ENCODE results near the gene KCNAB1.

The KCNAB1 gene

DNA sequence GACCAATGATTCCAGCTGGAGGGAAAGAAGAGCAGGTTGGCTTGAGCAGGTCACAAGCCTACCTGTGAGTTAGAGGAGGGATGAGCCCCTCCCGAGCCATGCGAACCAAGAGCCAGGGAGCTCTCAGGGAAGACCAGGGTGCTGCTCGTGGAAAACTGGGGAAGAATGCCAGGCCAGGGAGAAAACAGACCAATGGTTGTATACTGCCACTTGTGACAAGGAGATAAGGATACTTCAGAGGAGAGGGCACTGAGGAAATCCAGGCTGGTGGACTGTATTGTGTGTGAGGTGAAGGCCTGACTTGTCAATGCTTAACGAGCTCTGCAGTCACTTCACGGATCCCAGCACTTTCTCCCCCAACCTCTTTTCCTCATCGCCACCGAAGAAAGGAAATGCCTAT, 256.9 kb downstream of the KCNAB1 start:
- DNase-seq = no peak

- no peak for DNase-seq
These were observed 257.3 kb downstream of the KCNAB1 start for GRCh38 chr3:156377718-156378117.

GRCh38 chr3:156378871-156379270, 258.5 kb downstream of the KCNAB1 start:
- DNase-seq = no peak

- no peak for DNase-seq
These were observed 258.9 kb downstream of the KCNAB1 start for GRCh38 chr3:156379327-156379726.

- DNase-seq = no peak
These were observed 260.9 kb downstream of the KCNAB1 start for GRCh38 chr3:156381253-156381652.

- no peak for DNase-seq
These were observed 262.3 kb downstream of the KCNAB1 start for GRCh38 chr3:156382458-156383346.

DNA sequence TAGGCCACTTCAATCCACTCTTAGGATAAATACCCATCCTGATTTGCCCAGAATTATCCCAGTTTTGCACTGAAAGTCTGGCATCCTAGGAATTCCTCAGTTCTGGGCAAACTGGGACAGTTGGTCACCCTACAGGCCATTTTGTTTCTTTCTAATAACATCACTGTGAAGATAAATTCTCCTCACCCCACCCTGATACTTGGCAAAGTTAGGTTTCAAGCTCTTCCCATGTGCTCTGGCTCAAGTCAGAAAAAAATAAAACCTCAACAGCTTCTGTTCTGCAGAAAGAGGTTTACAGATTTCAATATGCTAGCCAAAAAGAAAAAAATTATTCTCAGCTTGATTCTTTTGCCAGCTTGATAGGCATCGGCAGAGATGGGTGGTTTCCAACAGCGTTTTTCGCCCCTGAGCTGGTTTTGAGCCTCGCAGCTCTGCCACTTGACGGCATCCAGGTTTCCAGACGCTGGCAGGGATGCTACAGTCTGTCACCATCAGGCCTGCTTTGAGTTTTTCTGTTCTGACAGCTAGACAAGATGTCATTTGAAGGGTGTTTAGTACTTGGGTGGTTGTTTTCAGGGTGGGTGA, 263.2 kb downstream of the KCNAB1 start:
- no peak for DNase-seq

DNA sequence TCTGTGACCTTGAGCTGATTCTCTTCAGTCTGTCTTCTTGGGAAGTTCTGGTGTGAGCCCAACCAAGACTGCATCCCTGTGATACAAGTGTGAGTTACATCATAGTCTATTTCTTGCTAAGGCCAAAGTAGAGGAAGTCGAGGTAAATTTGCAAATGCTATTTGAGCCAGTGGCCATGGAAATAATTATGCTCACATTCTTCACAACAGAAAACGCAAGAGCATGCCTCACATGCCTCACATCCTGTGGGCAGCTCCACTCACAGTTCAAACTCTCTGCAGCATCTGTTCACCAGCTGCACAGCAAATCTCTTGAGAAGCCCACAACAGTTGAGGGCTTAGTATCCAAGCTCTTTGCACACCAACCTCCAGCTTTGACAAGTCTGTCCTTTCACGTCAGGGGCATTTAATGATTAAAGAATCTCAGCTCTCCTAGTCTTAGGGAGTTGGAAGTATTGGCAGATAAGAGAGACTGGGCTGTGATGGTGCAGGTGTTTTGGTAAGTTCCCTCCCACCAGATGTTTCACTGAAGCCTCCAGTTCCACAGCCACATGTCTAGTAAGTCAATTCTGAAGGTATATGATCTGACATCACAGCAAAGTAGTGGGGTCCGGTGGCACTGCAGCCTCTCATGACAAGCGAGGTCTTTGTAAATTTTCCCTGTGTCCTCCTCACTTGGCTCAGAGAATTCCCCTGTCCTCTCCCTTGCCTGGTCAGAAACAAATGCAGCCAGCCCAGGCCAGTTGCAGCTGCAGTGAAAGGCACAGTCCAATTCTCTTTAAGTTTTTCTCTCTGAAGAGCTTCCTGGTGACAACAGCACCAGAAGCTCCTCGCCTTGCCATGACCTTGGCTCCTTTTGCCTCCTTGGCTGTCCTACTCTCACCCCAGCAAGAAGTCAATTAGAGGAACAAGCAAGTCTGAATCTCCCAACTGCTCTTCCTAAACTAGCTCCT, 268.4 kb downstream of the KCNAB1 start:
- no peak for DNase-seq

DNA sequence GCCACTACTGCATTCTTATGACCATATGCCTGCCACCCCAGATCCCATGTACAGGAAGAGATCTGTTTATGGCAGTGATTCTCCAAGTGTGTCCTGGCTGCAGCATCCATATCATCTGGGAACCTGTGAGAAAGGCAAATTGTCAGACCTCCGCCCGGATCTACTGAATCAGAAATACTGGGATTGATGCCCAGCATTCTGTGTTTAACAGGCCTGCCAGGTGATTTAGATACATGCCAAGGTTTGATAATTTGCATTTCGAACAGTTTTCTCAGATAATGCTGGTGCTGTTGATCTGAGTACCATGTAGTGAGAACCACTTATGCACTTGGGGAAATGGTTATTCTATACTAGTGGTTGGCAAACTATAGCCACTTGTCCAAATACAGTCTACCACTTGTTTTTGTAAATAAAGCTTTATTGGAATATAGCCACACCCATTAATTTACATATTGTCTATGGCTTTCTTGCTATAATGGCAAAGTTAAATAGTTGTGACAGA, 269.1 kb downstream of the KCNAB1 start:
- DNase-seq = no peak

DNA sequence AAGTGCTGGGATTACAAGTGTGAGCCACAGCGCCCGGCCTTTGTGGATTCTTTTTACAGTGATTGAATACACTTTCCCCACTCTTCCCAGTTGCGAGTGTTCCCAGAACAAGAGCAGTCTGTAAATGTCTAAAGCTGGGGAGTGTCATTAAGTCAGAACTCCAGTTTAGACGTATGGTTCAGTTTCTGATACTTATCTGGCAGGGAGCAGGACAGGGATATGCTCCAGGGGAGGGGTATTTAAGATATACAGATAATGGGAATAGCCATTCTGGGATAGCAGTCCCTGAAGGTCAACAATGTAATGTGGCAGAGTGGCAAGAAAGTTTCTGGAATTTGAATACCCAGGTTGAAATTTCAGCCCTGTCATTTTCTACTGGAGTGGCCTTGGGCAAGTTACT, 270.5 kb downstream of the KCNAB1 start:
- no peak for DNase-seq

- DNase-seq = no peak
These were observed 275.8 kb downstream of the KCNAB1 start for GRCh38 chr3:156395961-156396710.

- DNase-seq = no peak
These were observed 276.5 kb downstream of the KCNAB1 start for GRCh38 chr3:156396851-156397250.

- DNase-seq = no peak
These were observed 277.2 kb downstream of the KCNAB1 start for GRCh38 chr3:156397534-156397933.

DNA sequence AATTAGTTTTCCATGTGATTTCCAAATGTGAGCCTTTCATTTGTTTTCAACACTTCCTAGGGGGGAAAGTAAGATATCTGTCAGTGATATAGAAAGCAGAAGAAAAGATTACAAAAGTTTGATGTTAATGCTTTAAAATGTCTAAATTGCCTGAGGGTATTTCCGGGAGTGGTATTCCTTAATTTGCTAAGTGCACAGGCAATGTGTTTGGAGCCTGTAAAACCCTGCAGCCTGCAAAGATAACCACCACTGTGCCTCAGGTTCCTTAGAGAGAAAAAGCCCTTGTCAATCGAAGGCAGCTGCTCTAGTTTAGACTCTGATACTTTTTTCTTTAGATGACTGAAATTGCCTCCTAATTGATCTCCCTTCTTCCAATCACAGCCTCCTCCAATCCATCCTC, 279.7 kb downstream of the KCNAB1 start:
- no peak for DNase-seq

DNA sequence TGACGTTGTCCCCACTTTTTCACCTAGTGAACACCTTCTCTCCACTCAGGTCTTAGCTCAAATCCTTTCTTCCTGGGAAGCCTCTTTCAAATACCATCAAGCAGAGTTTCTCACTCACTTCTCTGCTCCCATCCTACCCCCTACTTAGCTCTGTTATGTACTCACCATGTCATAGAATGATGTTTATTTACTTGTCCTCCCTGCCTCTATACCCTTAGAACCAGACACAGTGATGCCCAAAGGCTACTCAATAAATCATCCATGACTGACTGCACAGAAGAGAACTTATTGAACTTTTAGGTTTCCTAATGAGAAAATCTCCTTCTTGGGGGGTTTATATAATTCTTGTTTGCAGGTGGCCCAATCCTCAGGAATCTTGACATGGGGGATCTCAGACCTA, 280.4 kb downstream of the KCNAB1 start:
- DNase-seq = no peak

- no peak for DNase-seq
These were observed 283.8 kb downstream of the KCNAB1 start for GRCh38 chr3:156404217-156404616.

DNA sequence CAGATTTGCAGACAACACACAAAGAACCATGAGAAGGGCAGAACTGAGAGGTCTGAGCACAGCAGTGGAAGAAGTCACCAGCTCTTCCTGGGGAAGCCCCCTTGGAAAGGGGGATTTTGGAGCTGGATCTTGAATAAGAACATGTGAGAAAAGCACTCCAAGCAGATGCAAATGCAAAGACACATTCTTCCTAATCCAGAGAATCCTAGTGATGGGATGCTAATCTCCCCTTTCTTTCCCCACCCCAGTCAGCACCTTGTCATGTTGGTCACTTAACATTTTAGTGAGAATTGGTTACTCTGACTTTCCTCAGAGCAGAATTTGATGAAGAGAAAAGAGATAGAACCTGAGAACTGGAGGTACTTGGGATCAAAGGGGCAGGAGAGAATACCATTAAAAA, 286.0 kb downstream of the KCNAB1 start:
- DNase-seq = no peak

- no peak for DNase-seq
These were observed 287.3 kb downstream of the KCNAB1 start for GRCh38 chr3:156407617-156408225.

GRCh38 chr3:156409694-156410093, 289.3 kb downstream of the KCNAB1 start:
- DNase-seq = no peak

DNA sequence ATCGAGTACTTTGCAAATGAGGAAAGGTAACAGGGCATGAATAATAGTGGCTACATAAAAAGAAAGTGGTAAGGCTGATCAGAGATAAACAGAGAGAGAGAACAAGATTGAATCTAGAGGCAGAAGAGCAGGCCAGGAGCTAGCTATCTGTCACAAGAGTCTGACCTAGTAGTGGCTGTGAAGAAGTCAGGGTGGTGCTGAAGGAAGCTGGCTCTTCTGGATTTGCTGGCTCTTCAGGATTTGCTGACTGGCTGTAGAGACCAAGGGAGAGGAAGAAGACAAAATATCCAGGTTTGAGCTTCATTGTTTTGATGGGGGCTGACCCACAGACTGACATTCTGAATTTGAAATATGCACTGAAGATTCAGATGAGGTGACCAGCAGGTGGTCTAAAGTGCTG, 292.2 kb downstream of the KCNAB1 start:
- no peak for DNase-seq

DNA sequence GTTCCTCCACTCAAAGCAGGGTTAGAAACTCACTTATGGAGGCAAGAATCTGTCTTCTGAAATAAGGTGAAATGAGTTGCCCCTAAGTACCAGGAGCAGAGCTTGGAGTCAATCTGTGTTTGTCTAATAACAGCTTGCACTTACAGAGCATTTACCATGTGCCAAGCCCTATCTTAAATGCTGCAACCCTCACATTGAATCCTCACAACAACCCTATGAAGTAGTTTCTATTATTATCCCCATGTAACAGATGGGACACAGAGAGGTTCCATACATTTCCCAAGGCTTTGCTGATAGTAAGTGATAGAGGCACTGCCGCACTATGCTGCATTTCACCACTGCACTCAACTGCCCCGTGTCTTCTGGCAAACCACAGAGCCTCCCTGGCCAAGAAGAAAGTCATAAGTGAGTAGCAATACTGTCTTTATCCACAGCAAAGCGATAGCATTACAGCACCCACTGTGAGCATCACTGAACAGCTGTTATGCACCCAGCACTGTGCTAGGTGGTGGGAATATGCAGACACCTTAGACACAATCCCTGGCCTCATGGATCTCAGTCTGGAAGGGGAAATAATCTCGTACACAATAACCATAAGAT, 293.0 kb downstream of the KCNAB1 start:
- no peak for DNase-seq

Measured in SHP77 (cell line).